Right lobe of liver (tissue), 6 donors: ENCODE measurements around the gene CYP27B1. TPM values are rescaled to one million over a fixed set of nuclear protein-coding genes. Genes with fewer than 3 reads are reported as not detected.

ENCODE experiments used
- ATAC-seq, 4 donors: fragments of 200-7000 bp; cut with Tn5 transposase; one replicate each; pipeline ENCODE4 v1.9.1; 2020; ENCODE audit warnings: mild to moderate bottlenecking in 4 of 4, moderate library complexity in 4 of 4
- DNase-seq, 3 donors: peaks; one replicate each; pipeline ENCODE4 v3.0.0-alpha.2; 2020
- H3K27ac ChIP-seq, 3 donors: fragments of 200-600 bp; one replicate each; pipeline ENCODE4 v1.8.0; 2022
- H3K27me3 ChIP-seq, 2 donors: fragments of 200-600 bp; one replicate each; pipeline ENCODE4 v1.8.0; 2022
- H3K36me3 ChIP-seq, 4 donors: fragments of 200-600 bp; sonication (generic) in 1 of 4; one replicate each; pipeline versions ENCODE4 v1.5.1 to v1.8.0; 2017 to 2022; ENCODE audit warnings: control low read depth in 1 of 4
- H3K4me1 ChIP-seq, 4 donors: fragments of 200-600 bp; sonication (generic) in 1 of 4; one replicate each; pipeline versions ENCODE4 v1.5.1 to v1.8.0; 2017 to 2022; ENCODE audit warnings: control low read depth in 1 of 4
- H3K4me3 ChIP-seq, 3 donors: fragments of 200-600 bp; one replicate each; pipeline ENCODE4 v1.8.0; 2022
- H3K9me3 ChIP-seq, 4 donors: fragments of 200-600 bp; sonication (generic) in 1 of 4; one replicate each; pipeline versions ENCODE4 v1.5.1 to v1.8.0; 2017 to 2022; ENCODE audit warnings: control low read depth in 1 of 4
- POLR2A ChIP-seq: fragments of 450-650 bp; IDR thresholded peaks from one replicate; pipeline ENCODE4 v1.6.1; 2017; ENCODE audit warnings: antibody characterized with exemption, mild to moderate bottlenecking
- WGBS: methylation state at CpG from one replicate; pipeline ENCODE4 v1.1.6; 2018; ENCODE audit warnings: low coverage, low lambda C conversion rate; ENCODE audit not compliant: insufficient coverage; ENCODE audit errors: missing lambda C conversion rate; 5-methylcytosine and 5-hydroxymethylcytosine counted together
- intact Hi-C, 2 donors: fragments of 100-400 bp; cut with DNase I; formaldehyde crosslinking; loops; one replicate each; pipeline versions ENCODE4 v1.11.2 to v1.14.1; 2022
- total RNA-seq, 6 experiments: library from RNA; depleted of rRNA in 2 of 6; stranded (reverse); fragments of >200 nt in 2 of 6; fragmentation: NEBNext Ultra II Directional in 3 of 6; extraction: Animal tissue kit (Norgen Biotek cat#: 25700) in 3 of 6; gene quantifications; one replicate each; pipeline versions ENCODE4 v1.1.0 to v1.2.4, GENCODE V29; 2016 to 2023
- TF ChIP-seq, protein P1 (sequence below), 4 donors: fragments of 200-600 bp in 3 of 4; fragments of 450-650 bp in 1 of 4; IDR thresholded peaks; one replicate each; pipeline versions ENCODE4 v1.5.1 to v1.8.0; 2016 to 2022; ENCODE audit warnings: antibody characterized with exemption in 4 of 4, mild to moderate bottlenecking in 2 of 4
- donor health status: DM: no; HTN: yes; CAD: no.
- donor health status: DM: no; HTN: no; CAD: no.
- donor health status: DM: no; HTN: no; CAD: no.
- donor health status: DM: no; HTN: yes; CAD: no.
- donor health status: DM: no; HTN: yes; CAD: no.

CYP27B1 gene
- total RNA-seq, 6 experiments from 2014 or later, result 0.25 to 1.4 (median 0.81) TPM

GRCh38 chr12:57739387-57739786 is 27.5 kb downstream of the CYP27B1 start:
- no peaks in the 10 kb centered on the region for H3K36me3 ChIP-seq
- ATAC-seq (no peak), DNase-seq (no peak)
- no peak overlapping the region for H3K4me3 ChIP-seq
- TF ChIP-seq POLR2A, result no peak
- TF ChIP-seq, protein P1, sequence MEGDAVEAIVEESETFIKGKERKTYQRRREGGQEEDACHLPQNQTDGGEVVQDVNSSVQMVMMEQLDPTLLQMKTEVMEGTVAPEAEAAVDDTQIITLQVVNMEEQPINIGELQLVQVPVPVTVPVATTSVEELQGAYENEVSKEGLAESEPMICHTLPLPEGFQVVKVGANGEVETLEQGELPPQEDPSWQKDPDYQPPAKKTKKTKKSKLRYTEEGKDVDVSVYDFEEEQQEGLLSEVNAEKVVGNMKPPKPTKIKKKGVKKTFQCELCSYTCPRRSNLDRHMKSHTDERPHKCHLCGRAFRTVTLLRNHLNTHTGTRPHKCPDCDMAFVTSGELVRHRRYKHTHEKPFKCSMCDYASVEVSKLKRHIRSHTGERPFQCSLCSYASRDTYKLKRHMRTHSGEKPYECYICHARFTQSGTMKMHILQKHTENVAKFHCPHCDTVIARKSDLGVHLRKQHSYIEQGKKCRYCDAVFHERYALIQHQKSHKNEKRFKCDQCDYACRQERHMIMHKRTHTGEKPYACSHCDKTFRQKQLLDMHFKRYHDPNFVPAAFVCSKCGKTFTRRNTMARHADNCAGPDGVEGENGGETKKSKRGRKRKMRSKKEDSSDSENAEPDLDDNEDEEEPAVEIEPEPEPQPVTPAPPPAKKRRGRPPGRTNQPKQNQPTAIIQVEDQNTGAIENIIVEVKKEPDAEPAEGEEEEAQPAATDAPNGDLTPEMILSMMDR (IDR thresholded peaks at IDR 0.05), result no peak
- intact Hi-C loops, result no loop called here
- no peaks in the 10 kb centered on the region for H3K9me3 ChIP-seq
- no peak overlapping the region for H3K27ac ChIP-seq
- H3K27me3 ChIP-seq, result peaks cover 0 to 26% of the 10 kb centered on the region in 2 donors
- WGBS, result 23% methylated on average over 3 of the region's 7 CpGs
- H3K4me1 ChIP-seq, result peaks cover 0 to 18% (median 6%) of the 10 kb centered on the region in 4 donors

DNA sequence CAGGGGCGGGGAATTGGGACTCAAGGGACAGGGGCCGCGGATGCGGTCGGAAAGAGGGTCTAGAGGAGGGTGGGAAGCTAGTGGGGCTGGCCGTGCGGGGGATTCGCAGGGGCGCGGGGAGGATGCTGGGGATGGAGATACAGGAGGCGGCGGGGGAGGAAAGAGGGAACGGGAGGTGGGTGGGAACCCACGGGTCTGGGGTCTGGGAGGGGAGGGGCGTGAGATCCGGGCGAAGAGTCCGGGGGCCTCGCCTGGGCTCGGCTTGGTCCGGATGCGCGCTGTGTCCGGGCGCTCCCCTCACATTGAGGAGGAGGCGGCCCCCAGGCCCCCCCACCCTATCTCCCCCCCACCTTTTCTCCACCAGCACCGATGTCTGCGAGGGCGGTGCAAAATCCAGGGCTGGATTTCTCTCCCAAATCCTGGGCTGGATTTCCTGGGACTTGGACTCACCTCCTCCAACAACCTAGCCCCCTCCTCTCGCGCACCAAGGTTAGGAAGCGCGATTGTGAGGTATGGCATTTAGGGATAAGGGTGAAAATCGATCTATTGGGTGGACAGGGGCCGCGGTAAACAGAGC is 28.1 kb downstream of the CYP27B1 start, which contains the start of gene AGAP2:
Gene AGAP2 (minus strand): TSS at position 82 of the 577 bp plus-strand sequence. CDS start 496 bp downstream, outside the sequence.
- ATAC-seq, result no peak
- no peak within 1 kb of the TSS for H3K27ac ChIP-seq
- no peaks in the 10 kb centered on the region for H3K36me3 ChIP-seq
- H3K9me3 ChIP-seq, result no peaks in the 10 kb centered on the region
- peaks cover 0 to 18% (median 6%) of the 10 kb centered on the region in 4 donors for H3K4me1 ChIP-seq
- peak within 1 kb of the TSS; percentile 5 to 21 (median 14) for H3K4me3 ChIP-seq
- peaks cover 0 to 26% of the 10 kb centered on the region in 2 donors for H3K27me3 ChIP-seq
- DNase-seq, result peak in 1 of 3 donors; percentile 52
- intact Hi-C loops, result no loop called here
- 15% methylated on average over 31 of the region's 36 CpGs for WGBS
- TF ChIP-seq, protein P1 (IDR thresholded peaks at IDR 0.05), result no peak
- no peak for TF ChIP-seq POLR2A

DNA sequence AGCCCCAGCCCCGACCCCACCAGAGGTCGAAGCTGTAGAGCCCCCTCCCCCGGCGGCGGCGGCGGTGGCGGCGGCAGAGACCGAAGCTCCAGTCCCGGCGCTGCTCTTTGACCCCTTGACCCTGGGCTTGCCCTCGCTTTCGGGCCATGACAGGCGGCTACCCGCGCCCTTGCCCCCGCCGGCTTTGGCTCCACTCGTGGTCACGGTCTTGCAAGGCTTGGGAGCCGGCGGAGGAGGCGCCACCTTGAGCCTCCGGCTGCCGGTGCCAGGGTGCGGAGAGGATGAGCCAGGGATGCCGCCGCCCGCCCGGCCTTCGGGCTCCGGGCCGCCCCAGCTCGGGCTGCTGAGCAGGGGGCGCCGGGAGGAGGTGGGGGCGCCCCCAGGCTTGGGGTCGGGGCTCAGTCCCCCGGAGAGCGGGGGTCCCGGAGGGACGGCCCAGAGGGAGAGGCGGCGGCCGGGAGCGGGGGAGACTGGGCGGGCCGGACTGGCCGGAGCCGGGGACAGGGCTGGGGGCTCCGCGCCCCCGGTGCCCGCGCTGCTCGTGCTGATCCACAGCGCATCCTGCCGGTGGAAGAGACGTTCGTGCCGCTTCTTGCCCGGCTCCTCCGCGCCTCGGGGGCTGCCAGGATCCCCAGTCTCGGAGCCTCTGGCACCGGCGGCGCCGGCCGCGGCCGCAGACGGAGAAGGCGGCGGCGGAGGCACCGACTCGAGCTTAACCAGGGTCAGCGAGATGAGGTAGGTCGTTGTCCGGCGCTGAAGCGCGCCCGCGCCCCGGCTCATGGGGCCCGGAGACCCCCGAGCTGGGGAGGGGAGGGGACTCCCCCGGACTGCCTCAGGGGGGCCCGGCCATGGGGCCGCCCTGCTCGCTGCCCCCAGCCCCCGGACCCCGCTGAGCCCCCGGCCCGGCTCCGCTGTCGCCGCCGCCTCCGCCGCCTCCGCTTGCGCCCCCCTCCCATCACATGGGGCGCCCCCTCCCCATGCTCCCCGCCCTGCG is 29.1 kb downstream of the CYP27B1 start:
- ATAC-seq, result peak in 1 of 4 donors; percentile 10
- H3K9me3 ChIP-seq, result no peaks in the 10 kb centered on the region
- peaks cover 0 to 26% of the 10 kb centered on the region in 2 donors for H3K27me3 ChIP-seq
- peak in 1 of 3 donors; percentile 57 for DNase-seq
- WGBS, result 42% methylated on average over 6 of the region's 110 CpGs
- no peak for TF ChIP-seq POLR2A
- TF ChIP-seq, protein P1 (IDR thresholded peaks at IDR 0.05), result peak in 2 of 4 donors; percentile 17 to 31
- H3K4me3 ChIP-seq, result peak overlapping the region; percentile 5 to 21 (median 14)
- H3K36me3 ChIP-seq, result no peaks in the 10 kb centered on the region
- peaks cover 0 to 18% (median 6%) of the 10 kb centered on the region in 4 donors for H3K4me1 ChIP-seq
- intact Hi-C loops, result no loop called here
- no peak overlapping the region for H3K27ac ChIP-seq

- H3K27me3 ChIP-seq, result peaks cover 0 to 26% of the 10 kb centered on the region in 2 donors
These were observed 30.0 kb downstream of the CYP27B1 start for GRCh38 chr12:57736741-57737466.

More at GRCh38 chr12:57736741-57737466, 30.0 kb downstream of the CYP27B1 start:
- H3K4me1 ChIP-seq, result peaks cover 0 to 18% (median 6%) of the 10 kb centered on the region in 4 donors
- TF ChIP-seq POLR2A, result no peak
- TF ChIP-seq, protein P1 (IDR thresholded peaks at IDR 0.05), result no peak
- intact Hi-C loops, result no loop called here
- H3K4me3 ChIP-seq, result peak overlapping the region in 1 of 3 donors; percentile 14
- H3K36me3 ChIP-seq, result no peaks in the 10 kb centered on the region
- no peaks in the 10 kb centered on the region for H3K9me3 ChIP-seq
- H3K27ac ChIP-seq, result no peak overlapping the region
- WGBS, result 39% methylated on average over 5 of the region's 31 CpGs
- DNase-seq (peak in 1 of 3 donors; percentile 52), ATAC-seq (no peak)
